Measurements from ENCODE around the gene TADA2A.

Gene TADA2A, protein sequence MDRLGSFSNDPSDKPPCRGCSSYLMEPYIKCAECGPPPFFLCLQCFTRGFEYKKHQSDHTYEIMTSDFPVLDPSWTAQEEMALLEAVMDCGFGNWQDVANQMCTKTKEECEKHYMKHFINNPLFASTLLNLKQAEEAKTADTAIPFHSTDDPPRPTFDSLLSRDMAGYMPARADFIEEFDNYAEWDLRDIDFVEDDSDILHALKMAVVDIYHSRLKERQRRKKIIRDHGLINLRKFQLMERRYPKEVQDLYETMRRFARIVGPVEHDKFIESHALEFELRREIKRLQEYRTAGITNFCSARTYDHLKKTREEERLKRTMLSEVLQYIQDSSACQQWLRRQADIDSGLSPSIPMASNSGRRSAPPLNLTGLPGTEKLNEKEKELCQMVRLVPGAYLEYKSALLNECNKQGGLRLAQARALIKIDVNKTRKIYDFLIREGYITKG

DNA sequence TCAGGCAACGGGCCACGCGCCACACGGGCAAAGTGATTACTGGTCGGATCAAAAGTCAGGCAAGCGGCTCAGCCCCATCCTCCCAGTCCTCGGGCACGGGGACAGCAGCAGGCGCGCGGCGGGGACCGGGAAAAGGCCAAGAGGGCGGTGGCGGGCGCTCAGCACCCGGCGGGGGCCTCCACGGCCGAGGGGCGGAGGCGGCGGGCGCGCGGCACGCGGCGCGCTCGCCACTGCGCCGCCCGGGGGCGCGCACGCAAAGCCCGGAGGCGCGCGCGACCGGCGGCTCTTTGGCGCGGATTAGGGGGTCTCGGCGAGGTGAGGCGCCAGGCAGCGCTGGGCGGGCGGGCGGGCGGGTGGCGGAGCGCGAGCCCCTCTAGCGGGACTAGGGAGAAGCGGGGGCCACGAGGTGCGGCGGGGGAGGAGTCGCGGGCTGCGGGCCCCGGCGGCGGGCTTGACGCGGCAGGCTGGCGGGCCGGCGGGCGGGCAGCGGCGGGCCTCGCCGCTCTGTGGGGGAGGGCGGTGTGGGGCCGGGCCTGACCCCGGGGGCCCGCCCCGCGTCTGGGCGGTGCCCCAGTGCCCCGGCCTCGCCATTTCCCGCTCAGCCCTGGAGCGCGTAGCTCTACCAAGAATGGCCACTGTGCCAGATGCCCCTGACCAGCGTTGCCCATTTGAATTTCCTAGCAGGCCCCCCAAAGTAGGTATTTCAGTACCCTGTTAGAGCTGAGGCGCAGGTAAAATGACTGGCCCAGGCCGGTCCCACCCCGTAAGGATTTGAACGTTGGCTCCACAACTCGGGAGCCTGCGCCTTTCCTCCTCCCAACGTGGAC lies at the start of gene TADA2A, which contains the start of gene ACACA:
TADA2A (plus strand) TSS at position 252 of the 827 bp plus-strand sequence. CDS start 4,480 bp downstream, outside the sequence.
ACACA (minus strand) TSS at position 202 of the 827 bp plus-strand sequence. CDS start 537 bp downstream, outside the sequence.
- no peak for FAIRE-seq
- DNase-seq (ENCODE audit: insufficient read length, low spot score): peak; percentile 96

GRCh38 chr17:37358098-37358829 lies 48.4 kb upstream of the TADA2A start:
- no peak for FAIRE-seq
- peak; percentile 46 for DNase-seq (ENCODE audit: insufficient read length, low spot score)

- DNase-seq (ENCODE audit: insufficient read length, low spot score): peak; percentile 96
- FAIRE-seq: no peak
Measured at GRCh38 chr17:37358830-37359681, 47.6 kb upstream of the TADA2A start.

DNA sequence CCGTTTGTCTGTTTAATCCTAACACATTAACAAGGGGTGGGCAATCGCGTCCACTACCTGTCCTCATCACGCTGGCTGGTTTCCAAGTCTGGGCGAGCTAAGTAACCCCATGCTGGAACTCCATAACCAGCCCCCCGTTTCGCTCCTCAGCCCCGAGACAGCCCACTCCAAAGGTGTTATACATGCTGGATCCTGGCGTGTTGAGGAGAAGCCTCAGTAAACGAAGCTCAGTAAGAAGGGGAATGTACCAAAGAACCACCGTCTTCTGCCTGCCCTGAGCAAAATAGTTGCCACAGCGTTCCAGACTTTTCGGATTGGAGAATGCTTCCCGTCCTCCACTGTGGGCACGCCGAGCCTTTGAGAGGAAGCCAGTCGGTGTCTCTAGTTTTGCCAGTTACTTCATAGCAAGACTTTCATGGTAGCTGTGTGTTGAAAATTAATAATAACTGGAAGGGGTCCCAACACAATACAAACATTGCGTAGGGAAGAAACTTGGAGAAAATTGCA lies 47.0 kb upstream of the TADA2A start:
- FAIRE-seq: no peak
- no peak for DNase-seq (ENCODE audit: insufficient read length, low spot score)

GRCh38 chr17:37360632-37361031 lies 46.1 kb upstream of the TADA2A start:
- DNase-seq (ENCODE audit: insufficient read length, low spot score): no peak
- no peak for FAIRE-seq

DNA sequence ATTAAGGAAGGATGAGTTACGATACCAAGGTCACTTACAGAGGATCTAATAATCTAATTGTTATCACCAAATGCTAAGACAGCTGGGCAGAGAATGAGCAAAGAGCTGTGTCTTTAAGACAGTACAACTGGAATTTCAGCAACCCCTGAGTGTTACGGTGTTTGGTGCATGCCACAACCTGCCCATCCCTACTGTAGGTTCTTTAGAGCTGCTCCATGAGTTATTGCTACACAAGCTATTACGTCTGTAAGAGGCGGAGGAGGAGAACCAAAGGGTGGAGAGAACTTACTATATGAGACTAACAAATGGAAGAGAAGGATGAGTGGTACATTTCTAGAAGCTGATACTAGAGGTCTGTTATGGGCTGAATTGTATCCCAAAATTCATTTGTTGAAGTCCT lies 45.1 kb upstream of the TADA2A start:
- DNase-seq (ENCODE audit: insufficient read length, low spot score) (no peak), FAIRE-seq (no peak)

- FAIRE-seq (no peak), DNase-seq (ENCODE audit: insufficient read length, low spot score) (no peak)
Measured at GRCh38 chr17:37365589-37365988, 41.1 kb upstream of the TADA2A start.

DNA sequence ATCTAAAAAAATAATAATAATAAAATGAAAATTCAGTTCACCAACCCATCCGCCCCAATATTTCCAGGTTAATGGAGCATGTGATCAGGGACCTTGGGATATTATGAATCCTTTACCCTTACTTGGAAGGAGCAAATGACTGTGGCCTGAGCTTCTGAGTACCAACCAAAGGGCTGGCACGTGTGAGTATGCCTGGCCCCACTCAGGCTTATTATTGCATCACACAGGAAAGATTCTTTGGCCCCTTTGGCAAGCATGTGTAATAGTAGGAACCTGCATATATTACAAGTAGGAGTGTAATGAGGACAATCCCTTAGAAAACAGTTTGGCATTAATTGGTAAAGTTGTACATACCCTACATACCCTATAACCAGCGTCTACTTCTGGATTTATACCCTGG lies 38.1 kb upstream of the TADA2A start:
- DNase-seq (ENCODE audit: insufficient read length, low spot score) (no peak), FAIRE-seq (no peak)

GRCh38 chr17:37373530-37374159 lies 33.0 kb upstream of the TADA2A start:
- DNase-seq (ENCODE audit: insufficient read length, low spot score) (peak; percentile 65), FAIRE-seq (no peak)

DNA sequence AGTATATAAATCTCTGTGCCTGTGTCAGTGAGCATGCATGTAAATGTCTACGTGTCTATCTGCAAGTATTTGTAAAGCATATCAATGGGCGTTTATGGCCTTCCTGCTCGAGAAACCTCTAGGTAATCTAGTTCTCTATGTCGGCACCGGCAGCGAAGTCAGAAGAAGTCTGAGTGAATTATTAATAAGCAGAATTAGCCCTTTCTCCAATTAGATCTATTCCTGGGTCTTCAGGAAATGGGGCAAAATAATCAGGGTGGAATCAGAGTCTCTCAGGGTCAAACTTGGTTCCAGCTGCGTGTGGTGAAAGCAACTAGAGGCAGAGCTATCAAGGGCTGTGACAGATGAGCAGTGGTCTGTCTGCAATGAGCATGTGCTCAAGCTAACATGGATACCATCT lies 31.0 kb upstream of the TADA2A start, which contains the start of gene C17orf78:
C17orf78 (plus strand) TSS at position 280 of the 400 bp plus-strand sequence; CDS start at position 388, 108 bp downstream.
- DNase-seq (ENCODE audit: insufficient read length, low spot score) (no peak), FAIRE-seq (no peak)

GRCh38 chr17:37382056-37382455 lies 24.6 kb upstream of the TADA2A start:
- no peak for FAIRE-seq
- no peak for DNase-seq (ENCODE audit: insufficient read length, low spot score)

DNA sequence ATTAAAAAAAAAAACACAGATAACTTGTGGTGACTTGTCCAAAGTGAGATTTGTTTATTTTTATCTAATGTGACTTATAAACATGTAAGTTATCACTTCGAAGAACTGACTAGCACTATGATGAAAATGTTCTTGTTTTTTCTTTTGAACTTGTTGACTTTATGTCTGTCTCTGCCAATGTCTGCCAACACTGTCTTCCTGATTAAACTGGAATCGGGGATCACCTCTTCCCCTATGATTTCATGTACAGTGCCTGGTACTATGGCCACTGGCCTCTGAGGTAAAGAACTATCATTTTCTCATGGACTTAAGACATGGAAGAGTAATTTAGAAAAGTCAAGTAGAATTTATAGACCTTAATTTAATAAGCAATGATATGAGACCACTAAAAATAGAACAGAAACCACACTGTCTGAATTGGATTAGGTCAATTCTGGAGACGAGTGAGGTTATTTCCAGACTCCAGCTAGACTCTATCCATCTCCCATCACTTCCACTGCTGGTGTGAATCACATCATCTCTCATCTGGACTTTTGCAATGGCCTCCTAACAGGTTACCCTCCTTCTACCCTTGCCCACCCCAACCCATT lies 22.0 kb upstream of the TADA2A start:
- no peak for FAIRE-seq
- DNase-seq (ENCODE audit: insufficient read length, low spot score): no peak

DNA sequence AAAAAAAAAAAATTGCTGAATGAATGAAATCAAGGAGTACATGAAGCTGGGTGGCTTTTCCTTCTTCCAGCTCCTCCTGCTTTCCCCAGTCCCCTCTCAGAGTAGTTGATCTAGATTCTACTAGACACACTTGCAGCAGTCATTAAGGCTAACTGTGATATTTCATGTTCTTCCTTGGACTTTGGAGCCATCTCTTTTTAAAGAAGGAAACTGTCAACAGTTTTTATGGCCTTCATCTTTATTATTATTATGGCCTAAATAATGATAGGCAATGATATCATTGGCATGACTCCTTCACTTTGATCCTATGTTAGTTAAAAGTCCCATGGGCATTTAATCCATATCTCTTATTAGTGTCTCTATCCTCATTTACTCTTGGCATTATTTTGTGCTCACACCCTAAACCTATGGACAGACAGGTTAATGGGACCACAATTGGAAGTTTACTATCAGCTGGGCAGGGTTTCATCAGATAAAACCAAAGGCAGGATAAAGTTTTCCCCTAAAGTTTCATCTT lies 21.2 kb upstream of the TADA2A start:
- DNase-seq (ENCODE audit: insufficient read length, low spot score) (no peak), FAIRE-seq (no peak)

- no peak for FAIRE-seq
- DNase-seq (ENCODE audit: insufficient read length, low spot score): no peak
Measured at GRCh38 chr17:37386462-37386861, 20.2 kb upstream of the TADA2A start.

DNA sequence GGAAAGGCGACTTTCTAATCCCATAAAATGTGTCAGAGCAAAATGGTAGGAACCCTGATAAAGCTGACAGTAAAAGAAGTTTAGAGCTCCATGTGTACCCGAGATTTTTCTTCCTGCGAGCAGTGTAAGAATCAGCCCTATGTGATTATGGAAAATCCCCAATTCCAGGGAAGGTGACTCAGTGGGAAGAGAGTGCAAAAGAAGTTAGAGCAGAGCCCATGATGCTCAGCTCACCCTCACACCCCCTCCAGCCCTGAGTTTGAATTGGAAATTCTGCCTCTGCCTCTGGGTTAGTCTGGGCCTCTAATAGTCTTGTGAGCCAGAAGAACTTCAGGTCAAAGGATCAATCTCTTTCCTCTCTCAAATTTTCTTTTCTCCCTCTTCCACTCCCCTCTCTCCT lies 18.4 kb upstream of the TADA2A start:
- no peak for DNase-seq (ENCODE audit: insufficient read length, low spot score)
- FAIRE-seq: no peak

DNA sequence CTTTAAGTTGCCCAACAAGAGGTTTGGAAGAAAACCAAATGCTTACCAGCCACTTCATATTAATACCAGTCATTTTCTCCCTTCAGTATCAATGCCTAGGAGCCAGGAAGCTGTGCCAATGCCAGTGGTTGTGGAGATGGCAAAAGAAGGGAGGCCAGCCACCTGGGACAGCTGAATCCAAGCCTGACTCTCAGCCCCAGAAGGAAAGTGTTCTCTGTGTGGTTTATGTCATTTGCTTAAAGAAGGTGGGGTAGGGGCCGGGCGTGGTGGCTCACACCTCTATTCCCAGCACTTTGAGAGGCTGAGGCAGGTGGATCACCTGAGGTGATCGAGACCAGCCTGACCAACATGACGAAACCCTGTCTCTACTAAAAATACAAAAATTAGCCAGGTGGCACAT lies 17.5 kb upstream of the TADA2A start:
- DNase-seq (ENCODE audit: insufficient read length, low spot score) (no peak), FAIRE-seq (no peak)

DNA sequence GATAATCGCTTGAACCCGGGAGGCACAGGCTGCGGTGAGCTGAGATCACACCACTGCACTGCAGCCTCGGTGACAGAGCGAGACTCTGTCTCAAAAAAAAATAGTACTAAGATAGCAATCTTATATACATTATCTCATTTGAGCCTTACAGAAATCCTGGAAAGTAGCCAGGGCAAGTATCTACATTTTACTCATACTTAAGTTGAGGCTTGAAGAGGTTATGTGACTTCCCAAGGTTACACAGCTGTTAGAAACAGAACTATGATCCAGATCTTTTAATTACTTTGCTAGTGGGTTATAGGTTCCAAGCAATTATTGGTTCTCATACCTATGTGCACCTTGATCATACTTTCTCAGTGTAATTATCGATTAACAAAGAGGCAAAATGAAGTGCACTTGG lies 15.5 kb upstream of the TADA2A start:
- DNase-seq (ENCODE audit: insufficient read length, low spot score) (no peak), FAIRE-seq (no peak)

GRCh38 chr17:37392024-37392590 lies 14.6 kb upstream of the TADA2A start:
- DNase-seq (ENCODE audit: insufficient read length, low spot score) (no peak), FAIRE-seq (no peak)
